ENCODE measurements around the gene UCK2. TPM values are rescaled to one million over a fixed set of nuclear protein-coding genes. Genes with fewer than 3 reads are reported as not detected.

The UCK2 gene
- total and polyA plus RNA-seq, 5 donors from 2014 or later, result 5.5 to 12.8 (median 9.9) TPM

DNA sequence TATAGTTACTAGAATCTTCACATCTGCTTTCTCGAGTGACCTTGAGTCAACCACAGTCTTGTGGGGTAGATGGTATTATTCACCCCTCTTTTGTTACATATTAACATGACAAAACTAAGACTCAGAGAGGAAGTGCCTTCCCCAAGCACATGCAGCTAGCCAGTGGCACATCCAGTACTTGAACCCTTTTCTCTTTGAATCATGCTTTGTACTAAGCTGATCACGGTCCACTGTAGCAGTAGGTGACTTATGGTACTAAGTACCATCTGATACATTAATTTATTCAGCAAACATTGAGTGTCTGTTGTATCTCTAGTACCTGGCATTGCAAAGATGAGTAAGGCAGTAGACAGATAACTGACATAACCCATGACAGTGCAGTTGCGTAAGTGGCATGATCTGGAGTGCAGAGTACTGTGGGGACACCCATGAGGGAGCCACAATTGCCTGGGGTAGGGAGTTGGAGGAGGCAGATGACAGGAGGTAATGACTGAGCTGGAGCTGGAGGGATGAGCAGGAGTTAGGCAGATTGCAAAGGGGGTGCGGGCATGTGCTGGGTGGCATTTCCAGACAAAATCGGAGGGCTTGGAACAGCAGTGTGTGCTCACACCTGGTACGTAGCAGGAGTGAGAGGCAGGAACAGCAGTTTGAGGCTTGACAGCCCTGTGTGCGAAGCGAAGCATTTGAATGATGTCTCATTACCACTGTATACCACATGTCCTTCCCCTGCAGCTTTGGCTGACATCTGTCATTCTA, 29.8 kb downstream of the UCK2 start:
- Histone ChIP-seq H3K27ac (ENCODE audit: insufficient read depth, low read length, poor library complexity, severe bottlenecking) (no peak overlapping the region), H3K36me3 (ENCODE audit: control insufficient read depth, insufficient read depth, low read length) (no peaks in the 10 kb centered on the region), H3K4me3 (ENCODE audit: low read depth, low read length) (no peak overlapping the region), H3K4me1 (ENCODE audit: control insufficient read depth, insufficient read depth, low read length, poor library complexity, severe bottlenecking) (no peaks in the 10 kb centered on the region), H3K27me3 (ENCODE audit: control insufficient read depth, insufficient read depth, low read length) (no peaks in the 10 kb centered on the region), H3K9me3 (ENCODE audit: control insufficient read depth in 2 of 2, low read length in 2 of 2) (no peaks in the 10 kb centered on the region)
- ATAC-seq (ENCODE audit: low read depth in 2 of 2) (peak in 1 of 2 donors; percentile 12), DNase-seq (no peak)
- Mint-ChIP-seq H3K4me1 (peaks cover 12 to 21% (median 16%) of the 10 kb centered on the region in 4 donors), H3K36me3 (no peaks in the 10 kb centered on the region), H3K27ac (peak overlapping the region in 2 of 3 donors; percentile 8 to 33), H3K4me3 (peak overlapping the region in 1 of 4 donors; percentile 3), H3K9me3 (no peaks in the 10 kb centered on the region), H3K27me3 (peaks cover 4% of the 10 kb centered on the region)

DNA sequence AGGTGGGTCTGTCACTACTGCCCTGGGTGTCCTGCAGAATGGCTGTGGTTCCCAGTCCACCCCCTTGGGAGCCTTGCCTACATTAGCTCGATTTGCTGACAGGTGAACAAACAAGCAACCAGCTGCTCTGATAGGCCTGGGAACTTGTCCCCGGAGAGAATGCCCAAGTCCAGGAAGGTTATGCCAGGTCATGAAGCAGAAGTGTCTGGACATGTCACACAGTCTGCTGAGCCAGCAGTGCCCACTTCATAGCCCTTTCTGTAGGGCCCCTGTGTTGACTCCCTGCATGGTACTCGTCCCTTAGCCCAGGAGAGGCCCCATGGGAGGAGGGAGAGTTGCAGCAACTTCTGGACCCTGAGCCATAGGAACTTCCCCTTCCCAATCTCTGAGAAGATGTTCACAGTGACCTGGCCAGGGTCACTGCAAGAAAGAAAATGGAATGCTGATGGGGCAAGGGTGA, 31.0 kb downstream of the UCK2 start:
- Histone ChIP-seq H3K4me3 (ENCODE audit: low read depth, low read length) (no peak overlapping the region), H3K4me1 (ENCODE audit: control insufficient read depth, insufficient read depth, low read length, poor library complexity, severe bottlenecking) (no peaks in the 10 kb centered on the region), H3K9me3 (ENCODE audit: control insufficient read depth in 2 of 2, low read length in 2 of 2) (no peaks in the 10 kb centered on the region), H3K36me3 (ENCODE audit: control insufficient read depth, insufficient read depth, low read length) (no peaks in the 10 kb centered on the region), H3K27ac (ENCODE audit: insufficient read depth, low read length, poor library complexity, severe bottlenecking) (no peak overlapping the region), H3K27me3 (ENCODE audit: control insufficient read depth, insufficient read depth, low read length) (no peaks in the 10 kb centered on the region)
- no peak for DNase-seq
- no peak for ATAC-seq (ENCODE audit: low read depth in 2 of 2)
- Mint-ChIP-seq H3K4me3 (no peak overlapping the region), H3K27ac (peak overlapping the region in 1 of 3 donors; percentile 49), H3K4me1 (peaks cover 12 to 20% (median 16%) of the 10 kb centered on the region in 4 donors), H3K36me3 (no peaks in the 10 kb centered on the region), H3K27me3 (peaks cover 4% of the 10 kb centered on the region), H3K9me3 (no peaks in the 10 kb centered on the region)

DNA sequence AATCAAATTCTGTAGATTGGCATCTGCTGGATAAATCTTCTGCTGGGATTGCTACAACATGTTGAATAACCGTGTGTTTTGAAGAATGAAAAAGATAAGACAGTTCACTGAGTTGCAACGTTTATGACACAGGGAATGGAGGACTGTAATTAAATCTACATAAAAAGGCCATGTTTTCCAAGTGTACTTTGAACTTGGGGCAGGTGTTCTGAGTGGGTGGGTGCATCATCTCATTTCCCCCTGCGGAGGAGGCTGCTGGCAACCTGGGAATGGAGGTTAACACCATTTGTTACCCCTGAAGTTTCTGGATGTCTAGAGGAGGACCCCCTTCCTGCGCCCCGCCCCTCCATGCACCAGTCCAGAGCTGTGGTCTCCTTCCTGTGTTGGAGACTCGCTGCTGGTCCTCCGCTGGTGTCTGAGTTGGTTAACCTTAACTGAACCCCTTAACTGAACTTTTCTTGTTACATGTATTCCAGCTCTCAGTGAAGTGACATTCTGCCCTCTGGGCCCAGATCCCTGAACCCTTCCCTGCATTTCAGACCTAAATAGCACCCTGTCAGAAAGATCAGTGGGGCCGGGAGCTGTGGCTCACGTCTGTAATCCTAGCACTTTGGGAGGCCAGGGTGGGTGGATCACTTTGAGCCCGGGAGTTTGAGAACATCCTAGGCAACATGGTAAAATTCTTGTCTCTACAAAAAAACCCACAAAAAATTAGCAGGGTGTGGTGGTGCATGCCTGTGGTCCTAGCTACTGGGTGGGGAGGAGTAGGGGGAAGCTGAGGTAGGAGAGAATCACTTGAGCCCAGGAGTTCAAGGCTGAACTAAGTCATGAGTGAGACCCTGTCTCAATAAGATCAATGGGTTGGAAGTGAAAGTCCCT, 31.8 kb downstream of the UCK2 start:
- Histone ChIP-seq H3K4me1 (ENCODE audit: control insufficient read depth, insufficient read depth, low read length, poor library complexity, severe bottlenecking) (no peaks in the 10 kb centered on the region), H3K27ac (ENCODE audit: insufficient read depth, low read length, poor library complexity, severe bottlenecking) (no peak overlapping the region), H3K4me3 (ENCODE audit: low read depth, low read length) (no peak overlapping the region), H3K9me3 (ENCODE audit: control insufficient read depth in 2 of 2, low read length in 2 of 2) (no peaks in the 10 kb centered on the region), H3K36me3 (ENCODE audit: control insufficient read depth, insufficient read depth, low read length) (no peaks in the 10 kb centered on the region), H3K27me3 (ENCODE audit: control insufficient read depth, insufficient read depth, low read length) (no peaks in the 10 kb centered on the region)
- H3K27ac Mint-ChIP-seq, result no peak overlapping the region
- ATAC-seq (ENCODE audit: low read depth in 2 of 2) (no peak), DNase-seq (no peak)
- H3K4me3 Mint-ChIP-seq, result no peak overlapping the region
- peaks cover 8 to 20% (median 10%) of the 10 kb centered on the region in 4 donors for H3K4me1 Mint-ChIP-seq
- no peaks in the 10 kb centered on the region for H3K9me3 Mint-ChIP-seq
- peaks cover 4% of the 10 kb centered on the region for H3K27me3 Mint-ChIP-seq
- no peaks in the 10 kb centered on the region for H3K36me3 Mint-ChIP-seq

DNA sequence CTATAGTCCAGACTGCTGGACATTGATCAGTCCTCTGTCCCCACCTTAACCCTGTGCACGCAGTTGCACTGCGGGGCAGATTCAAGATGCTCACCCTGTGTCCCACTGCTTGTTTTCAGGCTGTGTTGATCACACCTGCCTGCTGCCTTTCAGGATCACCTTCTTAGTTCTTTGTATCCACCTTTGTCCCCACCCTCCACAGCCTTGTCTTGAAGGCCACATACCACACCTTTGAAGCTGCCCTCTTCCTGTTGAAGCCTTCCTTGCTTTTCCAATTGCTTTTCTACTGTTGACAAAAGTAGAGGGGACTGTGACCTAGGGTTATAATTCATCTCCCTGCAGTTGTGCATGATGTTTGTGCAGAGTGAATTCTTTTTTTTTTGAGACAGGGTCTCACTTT, 32.7 kb downstream of the UCK2 start:
- no peak for DNase-seq
- no peak for ATAC-seq (ENCODE audit: low read depth in 2 of 2)
- Mint-ChIP-seq H3K27me3 (peaks cover 4% of the 10 kb centered on the region), H3K4me1 (peaks cover 8 to 15% (median 9%) of the 10 kb centered on the region in 4 donors), H3K36me3 (no peaks in the 10 kb centered on the region), H3K27ac (peak overlapping the region in 2 of 3 donors; percentile 9 to 36), H3K4me3 (no peak overlapping the region), H3K9me3 (no peaks in the 10 kb centered on the region)
- no peaks in the 10 kb centered on the region for H3K27me3 ChIP-seq (ENCODE audit: control insufficient read depth, insufficient read depth, low read length)
- H3K4me1 ChIP-seq (ENCODE audit: control insufficient read depth, insufficient read depth, low read length, poor library complexity, severe bottlenecking), result no peaks in the 10 kb centered on the region
- no peak overlapping the region for H3K4me3 ChIP-seq (ENCODE audit: low read depth, low read length)
- H3K27ac ChIP-seq (ENCODE audit: insufficient read depth, low read length, poor library complexity, severe bottlenecking), result no peak overlapping the region
- no peaks in the 10 kb centered on the region for H3K9me3 ChIP-seq (ENCODE audit: control insufficient read depth in 2 of 2, low read length in 2 of 2)
- H3K36me3 ChIP-seq (ENCODE audit: control insufficient read depth, insufficient read depth, low read length), result no peaks in the 10 kb centered on the region

DNA sequence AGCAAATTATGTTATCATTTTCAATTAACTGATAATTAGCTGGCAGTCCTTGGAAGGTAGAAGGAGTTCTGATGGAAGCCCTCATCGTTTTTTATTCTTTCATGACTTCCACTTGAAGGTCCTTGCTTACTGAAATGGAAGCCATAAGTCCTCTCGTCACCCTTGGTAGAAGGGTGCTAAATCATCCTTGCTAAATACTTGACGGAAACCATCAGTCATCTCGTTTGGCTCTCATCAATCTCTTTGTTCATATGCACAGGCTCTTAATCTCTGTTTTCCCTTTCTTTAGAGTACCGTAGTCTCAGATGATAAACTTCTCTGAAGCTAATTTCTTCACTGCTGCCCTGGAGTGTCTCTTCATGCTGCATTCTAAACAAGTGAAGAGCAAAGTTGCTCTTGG, 34.5 kb downstream of the UCK2 start:
- H3K4me3 ChIP-seq (ENCODE audit: low read depth, low read length), result no peak overlapping the region

DNA sequence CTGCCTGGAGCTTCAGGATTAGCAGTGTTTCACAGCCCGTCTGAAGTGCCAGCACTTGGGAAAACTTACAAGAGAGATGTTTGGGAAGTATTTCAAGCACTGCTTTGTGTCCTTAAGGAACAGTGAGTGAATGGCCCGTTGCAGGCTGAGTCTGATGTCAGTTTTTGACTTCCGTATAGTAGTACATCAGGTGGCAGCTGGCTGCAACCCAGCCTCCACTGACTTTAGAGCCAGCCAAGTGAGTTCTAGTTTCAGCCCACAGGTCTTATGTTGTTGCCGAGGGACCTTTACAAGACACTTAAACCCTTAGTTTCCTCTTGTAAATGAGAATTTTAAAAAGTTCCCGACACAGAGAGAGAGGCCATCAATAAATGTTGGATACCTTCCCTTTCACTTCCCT, 35.0 kb downstream of the UCK2 start:
- H3K9me3 ChIP-seq (ENCODE audit: control insufficient read depth in 2 of 2, low read length in 2 of 2), result no peaks in the 10 kb centered on the region
- ATAC-seq (ENCODE audit: low read depth in 2 of 2) (no peak), DNase-seq (no peak)
- Mint-ChIP-seq H3K4me3 (no peak overlapping the region), H3K27me3 (peaks cover 4% of the 10 kb centered on the region), H3K27ac (peak overlapping the region in 1 of 3 donors; percentile 57), H3K36me3 (no peaks in the 10 kb centered on the region), H3K9me3 (no peaks in the 10 kb centered on the region), H3K4me1 (peaks cover 5 to 8% (median 7%) of the 10 kb centered on the region in 4 donors)
- no peaks in the 10 kb centered on the region for H3K36me3 ChIP-seq (ENCODE audit: control insufficient read depth, insufficient read depth, low read length)
- no peaks in the 10 kb centered on the region for H3K27me3 ChIP-seq (ENCODE audit: control insufficient read depth, insufficient read depth, low read length)
- no peaks in the 10 kb centered on the region for H3K4me1 ChIP-seq (ENCODE audit: control insufficient read depth, insufficient read depth, low read length, poor library complexity, severe bottlenecking)
- no peak overlapping the region for H3K4me3 ChIP-seq (ENCODE audit: low read depth, low read length)
- no peak overlapping the region for H3K27ac ChIP-seq (ENCODE audit: insufficient read depth, low read length, poor library complexity, severe bottlenecking)

More for the DNA sequence above, 34.5 kb downstream of the UCK2 start:
- Histone ChIP-seq H3K9me3 (ENCODE audit: control insufficient read depth in 2 of 2, low read length in 2 of 2) (no peaks in the 10 kb centered on the region), H3K27me3 (ENCODE audit: control insufficient read depth, insufficient read depth, low read length) (no peaks in the 10 kb centered on the region), H3K4me1 (ENCODE audit: control insufficient read depth, insufficient read depth, low read length, poor library complexity, severe bottlenecking) (no peaks in the 10 kb centered on the region), H3K27ac (ENCODE audit: insufficient read depth, low read length, poor library complexity, severe bottlenecking) (no peak overlapping the region), H3K36me3 (ENCODE audit: control insufficient read depth, insufficient read depth, low read length) (no peaks in the 10 kb centered on the region)
- Mint-ChIP-seq H3K27me3 (peaks cover 4% of the 10 kb centered on the region), H3K36me3 (no peaks in the 10 kb centered on the region), H3K4me1 (peaks cover 6 to 9% (median 8%) of the 10 kb centered on the region in 4 donors), H3K27ac (peak overlapping the region in 1 of 3 donors; percentile 57), H3K9me3 (no peaks in the 10 kb centered on the region), H3K4me3 (no peak overlapping the region)
- ATAC-seq (ENCODE audit: low read depth in 2 of 2), result no peak
- DNase-seq, result no peak

DNA sequence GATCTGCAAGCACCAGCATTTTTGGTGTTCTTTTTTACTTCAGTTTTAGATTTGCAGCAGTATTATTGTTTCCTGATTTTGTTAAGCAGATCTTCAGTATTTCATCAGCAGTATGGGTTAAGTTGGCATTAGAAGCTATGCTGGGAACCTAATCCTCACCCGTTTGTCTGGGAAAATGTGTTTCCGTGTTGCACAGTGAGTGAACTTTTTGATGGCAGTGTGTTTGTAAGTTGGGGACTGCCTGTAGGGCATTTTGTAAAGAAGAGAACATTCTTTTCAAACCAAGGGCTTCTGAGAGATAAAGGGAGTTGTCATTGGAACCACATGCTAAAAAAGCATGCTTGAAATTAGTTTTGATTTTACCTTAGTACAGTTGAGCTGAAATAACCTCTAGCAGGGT, 35.9 kb downstream of the UCK2 start:
- Histone ChIP-seq H3K9me3 (ENCODE audit: control insufficient read depth in 2 of 2, low read length in 2 of 2) (no peaks in the 10 kb centered on the region), H3K4me1 (ENCODE audit: control insufficient read depth, insufficient read depth, low read length, poor library complexity, severe bottlenecking) (no peaks in the 10 kb centered on the region), H3K27ac (ENCODE audit: insufficient read depth, low read length, poor library complexity, severe bottlenecking) (no peak overlapping the region), H3K27me3 (ENCODE audit: control insufficient read depth, insufficient read depth, low read length) (no peaks in the 10 kb centered on the region), H3K36me3 (ENCODE audit: control insufficient read depth, insufficient read depth, low read length) (no peaks in the 10 kb centered on the region), H3K4me3 (ENCODE audit: low read depth, low read length) (no peak overlapping the region)
- DNase-seq (no peak), ATAC-seq (ENCODE audit: low read depth in 2 of 2) (no peak)
- Mint-ChIP-seq H3K27me3 (peaks cover 4% of the 10 kb centered on the region), H3K9me3 (no peaks in the 10 kb centered on the region), H3K36me3 (no peaks in the 10 kb centered on the region), H3K4me3 (no peak overlapping the region), H3K4me1 (peaks cover 5 to 9% (median 7%) of the 10 kb centered on the region in 4 donors), H3K27ac (no peak overlapping the region)

Data from CD4-positive, CD25-positive, alpha-beta regulatory T cell (primary cell).